ENCODE results near the gene TTYH3.

TTYH3 gene

DNA sequence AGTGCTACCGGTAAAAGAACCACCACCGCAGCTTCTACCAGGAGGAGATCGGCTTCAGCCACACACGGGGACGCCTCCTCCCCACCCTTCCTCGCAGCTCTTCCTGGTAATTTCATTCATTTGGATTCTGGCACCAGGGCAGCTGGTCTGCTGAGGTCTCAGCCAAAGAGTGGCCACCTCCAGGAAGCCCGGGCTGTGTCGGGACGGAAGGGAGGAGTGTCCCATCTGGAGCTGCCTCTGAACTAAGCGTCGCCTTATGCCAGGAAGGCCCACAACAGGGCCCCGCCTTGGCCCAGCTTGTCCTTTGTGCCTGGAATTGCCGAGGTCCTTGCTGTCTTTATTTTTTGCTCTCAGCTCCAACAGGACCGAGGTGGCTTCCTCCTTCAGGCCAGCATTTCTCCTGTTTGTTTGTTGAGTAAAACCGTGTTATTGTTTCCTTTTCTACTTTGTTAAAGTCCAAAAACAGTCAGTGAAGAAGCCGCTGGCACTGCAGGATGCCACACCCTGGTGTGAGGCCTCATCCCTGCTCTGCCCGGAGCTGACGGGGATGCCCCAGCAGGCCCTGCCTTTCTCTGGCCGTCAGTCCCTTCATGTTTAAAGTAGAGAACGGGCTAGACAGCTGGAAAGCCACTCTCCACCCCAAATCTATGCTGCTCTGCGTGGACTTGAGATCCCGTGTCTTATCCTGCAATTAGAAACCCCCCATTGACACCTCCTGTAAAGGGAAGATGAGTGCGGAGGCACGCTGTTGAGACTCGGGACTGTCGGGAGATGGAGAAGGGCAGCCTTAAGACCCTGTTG lies 24.5 kb upstream of the TTYH3 start:
- TF ChIP-seq, protein P1, sequence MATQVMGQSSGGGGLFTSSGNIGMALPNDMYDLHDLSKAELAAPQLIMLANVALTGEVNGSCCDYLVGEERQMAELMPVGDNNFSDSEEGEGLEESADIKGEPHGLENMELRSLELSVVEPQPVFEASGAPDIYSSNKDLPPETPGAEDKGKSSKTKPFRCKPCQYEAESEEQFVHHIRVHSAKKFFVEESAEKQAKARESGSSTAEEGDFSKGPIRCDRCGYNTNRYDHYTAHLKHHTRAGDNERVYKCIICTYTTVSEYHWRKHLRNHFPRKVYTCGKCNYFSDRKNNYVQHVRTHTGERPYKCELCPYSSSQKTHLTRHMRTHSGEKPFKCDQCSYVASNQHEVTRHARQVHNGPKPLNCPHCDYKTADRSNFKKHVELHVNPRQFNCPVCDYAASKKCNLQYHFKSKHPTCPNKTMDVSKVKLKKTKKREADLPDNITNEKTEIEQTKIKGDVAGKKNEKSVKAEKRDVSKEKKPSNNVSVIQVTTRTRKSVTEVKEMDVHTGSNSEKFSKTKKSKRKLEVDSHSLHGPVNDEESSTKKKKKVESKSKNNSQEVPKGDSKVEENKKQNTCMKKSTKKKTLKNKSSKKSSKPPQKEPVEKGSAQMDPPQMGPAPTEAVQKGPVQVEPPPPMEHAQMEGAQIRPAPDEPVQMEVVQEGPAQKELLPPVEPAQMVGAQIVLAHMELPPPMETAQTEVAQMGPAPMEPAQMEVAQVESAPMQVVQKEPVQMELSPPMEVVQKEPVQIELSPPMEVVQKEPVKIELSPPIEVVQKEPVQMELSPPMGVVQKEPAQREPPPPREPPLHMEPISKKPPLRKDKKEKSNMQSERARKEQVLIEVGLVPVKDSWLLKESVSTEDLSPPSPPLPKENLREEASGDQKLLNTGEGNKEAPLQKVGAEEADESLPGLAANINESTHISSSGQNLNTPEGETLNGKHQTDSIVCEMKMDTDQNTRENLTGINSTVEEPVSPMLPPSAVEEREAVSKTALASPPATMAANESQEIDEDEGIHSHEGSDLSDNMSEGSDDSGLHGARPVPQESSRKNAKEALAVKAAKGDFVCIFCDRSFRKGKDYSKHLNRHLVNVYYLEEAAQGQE (IDR thresholded peaks at IDR 0.05; ENCODE audit: low read depth), result no peak
- TF ChIP-seq FOXM1 (IDR thresholded peaks at IDR 0.05; ENCODE audit: borderline replicate concordance, low read depth), result no peak
- TF ChIP-seq YY1 (IDR thresholded peaks at IDR 0.05; ENCODE audit: low read depth), result no peak

DNA sequence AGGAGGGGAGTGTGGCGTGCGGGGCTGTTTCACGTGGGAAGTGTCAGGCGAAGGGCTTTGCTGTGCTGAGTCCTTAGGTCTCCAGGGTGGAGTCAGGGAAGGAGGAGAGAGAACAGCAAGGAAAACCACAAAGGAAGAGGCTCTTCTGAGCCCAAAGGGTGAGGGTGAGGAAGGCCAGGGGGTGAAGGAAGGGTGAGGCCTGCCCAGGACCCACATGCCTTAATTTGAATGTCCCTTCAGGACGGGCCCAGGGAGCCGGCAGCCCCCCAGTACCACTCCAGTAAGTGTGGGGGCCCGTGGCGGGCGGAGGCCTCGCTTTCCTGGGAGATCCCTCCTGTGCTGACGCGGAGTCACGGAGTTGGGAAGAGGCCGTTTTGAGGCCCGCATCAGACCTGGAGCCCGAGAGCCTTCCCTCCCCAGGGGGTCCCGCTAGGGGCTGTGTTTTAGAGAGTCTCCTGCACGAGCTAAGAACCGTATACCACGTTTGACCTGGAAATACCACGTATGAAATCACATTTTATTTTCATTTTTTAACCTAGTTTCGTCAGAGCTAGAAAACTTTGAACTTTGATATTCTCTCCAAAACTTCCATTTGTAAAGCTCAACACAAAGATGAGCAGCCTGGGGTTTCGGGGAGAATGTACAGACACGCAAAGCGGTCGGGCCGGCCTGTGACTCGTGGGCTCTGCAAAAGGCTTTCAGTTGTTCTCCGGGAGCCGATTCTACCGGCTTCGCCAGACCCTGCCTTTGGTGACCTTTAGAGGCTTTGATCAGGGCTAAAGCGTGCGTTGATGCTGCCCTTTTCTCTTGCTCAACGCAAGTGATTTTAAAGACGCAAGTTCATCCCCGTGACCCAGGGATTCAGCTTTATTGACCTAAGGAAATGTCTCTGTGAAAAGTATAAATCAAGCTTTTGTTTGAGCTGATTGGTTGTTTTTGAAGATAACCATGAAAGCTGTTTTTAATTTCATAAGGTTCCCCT lies 23.6 kb upstream of the TTYH3 start:
- TF ChIP-seq ZBTB7A (IDR thresholded peaks at IDR 0.05; ENCODE audit: low read depth), result no peak
- no peak for TF ChIP-seq EGR1 (IDR thresholded peaks at IDR 0.05)
- TF ChIP-seq, protein P2, sequence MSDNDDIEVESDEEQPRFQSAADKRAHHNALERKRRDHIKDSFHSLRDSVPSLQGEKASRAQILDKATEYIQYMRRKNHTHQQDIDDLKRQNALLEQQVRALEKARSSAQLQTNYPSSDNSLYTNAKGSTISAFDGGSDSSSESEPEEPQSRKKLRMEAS (IDR thresholded peaks at IDR 0.05), result no peak
- TF ChIP-seq, protein P1 (IDR thresholded peaks at IDR 0.05; ENCODE audit: low read depth), result no peak
- TF ChIP-seq, protein P3, sequence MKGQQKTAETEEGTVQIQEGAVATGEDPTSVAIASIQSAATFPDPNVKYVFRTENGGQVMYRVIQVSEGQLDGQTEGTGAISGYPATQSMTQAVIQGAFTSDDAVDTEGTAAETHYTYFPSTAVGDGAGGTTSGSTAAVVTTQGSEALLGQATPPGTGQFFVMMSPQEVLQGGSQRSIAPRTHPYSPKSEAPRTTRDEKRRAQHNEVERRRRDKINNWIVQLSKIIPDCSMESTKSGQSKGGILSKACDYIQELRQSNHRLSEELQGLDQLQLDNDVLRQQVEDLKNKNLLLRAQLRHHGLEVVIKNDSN (IDR thresholded peaks at IDR 0.05), result no peak

DNA sequence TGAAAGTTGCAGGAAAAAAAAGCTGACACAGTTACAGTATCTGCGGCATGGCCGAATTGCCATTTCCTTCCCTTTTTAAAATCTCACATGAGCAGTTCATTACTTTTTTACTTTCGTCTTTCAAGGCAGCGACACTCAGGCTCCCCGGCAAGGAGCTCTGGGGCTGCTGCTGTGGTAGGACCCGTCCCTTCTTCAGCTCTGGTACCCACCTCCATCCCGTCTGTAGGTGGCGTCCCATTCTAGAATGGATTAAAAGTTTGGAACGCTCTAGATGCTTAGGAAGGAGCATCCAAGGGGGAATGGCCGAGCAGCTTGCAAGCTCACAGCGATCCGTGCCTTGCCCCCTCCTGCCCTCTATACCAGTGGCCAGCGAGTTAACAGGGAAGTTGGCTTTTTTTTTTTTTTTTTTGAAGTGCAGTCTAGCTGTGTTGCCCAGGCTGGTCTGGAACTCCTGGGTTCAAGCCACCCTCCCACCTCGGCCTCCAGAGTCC lies 22.8 kb upstream of the TTYH3 start:
- TF ChIP-seq RAD21 (IDR thresholded peaks at IDR 0.05; ENCODE audit: low read depth) (peak; percentile 33; the same call in 1 of the 2 replicates), YY1 (IDR thresholded peaks at IDR 0.05; ENCODE audit: low read depth) (no peak), TCF12 (IDR thresholded peaks at IDR 0.05; ENCODE audit: low read depth) (no peak), TEAD4 (IDR thresholded peaks at IDR 0.05) (no peak), FOXM1 (IDR thresholded peaks at IDR 0.05; ENCODE audit: borderline replicate concordance, low read depth) (no peak), EGR1 (IDR thresholded peaks at IDR 0.05) (no peak)

DNA sequence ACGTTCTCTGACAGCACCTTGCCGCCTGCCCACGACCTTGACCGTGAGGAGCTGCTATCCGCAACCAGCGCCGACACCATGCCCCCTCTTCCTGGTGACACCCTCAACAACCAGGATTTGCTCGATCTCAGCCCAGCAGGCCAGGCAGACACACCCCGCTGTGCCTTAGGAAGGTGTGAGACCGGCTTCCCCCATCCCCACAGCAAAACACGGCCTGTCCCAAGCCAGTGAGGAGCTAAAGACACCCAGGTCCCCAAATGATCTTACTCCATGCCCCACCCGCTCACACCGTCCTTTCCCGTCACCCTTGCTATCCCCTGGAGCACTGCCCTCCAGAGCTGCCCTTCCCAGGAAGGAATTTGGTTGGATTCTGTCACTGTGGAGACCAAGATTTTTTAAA lies 21.3 kb upstream of the TTYH3 start:
- TF ChIP-seq RAD21 (IDR thresholded peaks at IDR 0.05; ENCODE audit: low read depth) (no peak), TAF1 (IDR thresholded peaks at IDR 0.05; ENCODE audit: low read depth) (no peak), CREB1 (IDR thresholded peaks at IDR 0.05; ENCODE audit: low read depth) (no peak), YY1 (IDR thresholded peaks at IDR 0.05; ENCODE audit: low read depth) (no peak)
- TF ChIP-seq, protein P2 (IDR thresholded peaks at IDR 0.05), result no peak
- TF ChIP-seq, protein P1 (IDR thresholded peaks at IDR 0.05; ENCODE audit: low read depth), result no peak
- TF ChIP-seq, protein P3 (IDR thresholded peaks at IDR 0.05), result no peak

DNA sequence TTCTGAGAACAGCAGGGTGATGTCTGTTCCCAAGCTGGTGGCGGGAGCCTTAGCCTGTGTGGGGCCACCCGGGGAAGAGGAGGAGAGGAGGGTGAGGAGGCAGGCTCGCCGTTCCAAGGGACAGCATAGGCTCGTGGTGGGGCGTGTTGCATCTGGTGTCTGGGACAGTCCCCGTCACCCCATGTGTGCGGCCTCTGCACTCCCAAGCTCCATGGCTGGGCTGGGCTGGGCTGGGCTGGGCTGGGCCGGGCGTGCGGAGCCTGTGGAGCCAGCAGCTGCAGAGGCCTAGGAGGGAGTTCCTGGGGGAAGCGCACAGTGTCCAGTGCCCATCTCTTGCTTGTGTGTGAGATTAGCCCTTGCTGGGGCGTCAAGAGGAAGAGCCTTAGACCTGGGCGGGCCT lies 20.9 kb upstream of the TTYH3 start:
- no peak for TF ChIP-seq TCF12 (IDR thresholded peaks at IDR 0.05; ENCODE audit: low read depth)
- no peak for TF ChIP-seq ZBTB7A (IDR thresholded peaks at IDR 0.05; ENCODE audit: low read depth)
- TF ChIP-seq EP300 (IDR thresholded peaks at IDR 0.05; ENCODE audit: borderline replicate concordance), result no peak
- TF ChIP-seq, protein P2 (IDR thresholded peaks at IDR 0.05), result no peak
- no peak for TF ChIP-seq CREB1 (IDR thresholded peaks at IDR 0.05; ENCODE audit: low read depth)
- TF ChIP-seq EGR1 (IDR thresholded peaks at IDR 0.05), result no peak
- no peak for TF ChIP-seq TEAD4 (IDR thresholded peaks at IDR 0.05)
- TF ChIP-seq NFIC (IDR thresholded peaks at IDR 0.05), result no peak
- TF ChIP-seq FOXM1 (IDR thresholded peaks at IDR 0.05; ENCODE audit: borderline replicate concordance, low read depth), result no peak
- TF ChIP-seq TAF1 (IDR thresholded peaks at IDR 0.05; ENCODE audit: low read depth), result no peak
- TF ChIP-seq YY1 (IDR thresholded peaks at IDR 0.05; ENCODE audit: low read depth), result no peak
- TF ChIP-seq, protein P1 (IDR thresholded peaks at IDR 0.05; ENCODE audit: low read depth), result no peak
- no peak for TF ChIP-seq RAD21 (IDR thresholded peaks at IDR 0.05; ENCODE audit: low read depth)
